Fibroblast of mammary gland (primary cell): Measurements from ENCODE around the gene CDK2AP2.

Experiments used
- DNase-seq: peaks from one replicate; pipeline ENCODE4 v3.0.0-alpha.2; 2010; ENCODE audit warnings: low read depth
- H3K4me3 ChIP-seq: 2 replicates; pipeline ENCODE4 v1.5.1; 2011; ENCODE audit warnings: low read depth, mild to moderate bottlenecking, low read length, moderate library complexity; ENCODE audit not compliant: control insufficient read depth
- TF ChIP-seq, protein P1 (sequence below): conservative IDR thresholded peaks from 2 replicates; pipeline ENCODE4 v1.5.1; 2011; ENCODE audit warnings: low read depth, low read length, inconsistent platforms; ENCODE audit not compliant: control insufficient read depth, insufficient read depth

The CDK2AP2 gene

DNA sequence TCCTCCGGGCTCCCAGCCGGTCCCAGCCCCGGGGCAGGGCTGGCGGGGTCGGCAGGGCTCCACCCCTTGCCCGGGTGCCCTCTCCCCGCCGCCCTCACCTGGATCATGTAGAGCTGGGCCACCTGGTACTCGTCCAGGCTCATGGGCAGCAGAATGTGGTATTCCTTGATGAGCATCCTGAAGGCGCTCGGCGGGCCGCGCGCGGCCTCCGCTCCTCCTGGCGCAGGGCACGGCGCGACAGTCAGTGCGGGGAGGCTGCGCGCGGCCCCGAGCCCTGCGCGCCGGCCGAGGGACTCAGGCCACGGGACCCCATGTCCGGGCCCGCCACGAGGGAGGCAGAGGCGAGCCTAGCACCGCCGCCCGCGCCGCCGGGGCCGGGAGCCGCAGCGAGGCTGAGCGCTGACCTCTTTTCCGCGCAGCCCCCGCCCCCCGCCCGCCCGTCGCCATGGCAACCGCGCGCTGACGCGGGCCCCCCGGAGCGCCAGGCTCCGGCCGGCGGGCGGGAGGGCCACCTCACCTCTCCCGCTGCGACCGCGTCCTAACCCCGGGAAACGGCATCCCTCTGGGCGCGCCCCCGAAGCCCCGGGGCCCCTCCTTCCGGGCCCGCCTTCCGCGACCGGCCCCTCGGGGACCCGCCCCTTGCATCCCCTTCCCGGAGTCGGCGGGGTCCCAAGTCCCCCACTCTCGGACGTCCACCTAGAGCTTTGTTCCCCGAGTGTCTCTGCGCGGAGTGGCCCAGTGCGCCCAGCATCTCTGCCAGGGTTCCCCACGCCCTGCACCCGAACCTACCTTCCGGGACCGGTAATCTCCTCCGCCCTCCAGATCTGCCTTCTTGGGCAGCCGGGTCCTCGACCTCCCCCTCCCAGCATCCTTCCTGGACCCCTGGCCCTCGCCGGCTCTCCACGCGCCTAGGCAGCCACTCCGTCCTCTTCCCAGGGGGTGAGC is 3.7 kb downstream of the CDK2AP2 start:
- TF ChIP-seq, protein P1, sequence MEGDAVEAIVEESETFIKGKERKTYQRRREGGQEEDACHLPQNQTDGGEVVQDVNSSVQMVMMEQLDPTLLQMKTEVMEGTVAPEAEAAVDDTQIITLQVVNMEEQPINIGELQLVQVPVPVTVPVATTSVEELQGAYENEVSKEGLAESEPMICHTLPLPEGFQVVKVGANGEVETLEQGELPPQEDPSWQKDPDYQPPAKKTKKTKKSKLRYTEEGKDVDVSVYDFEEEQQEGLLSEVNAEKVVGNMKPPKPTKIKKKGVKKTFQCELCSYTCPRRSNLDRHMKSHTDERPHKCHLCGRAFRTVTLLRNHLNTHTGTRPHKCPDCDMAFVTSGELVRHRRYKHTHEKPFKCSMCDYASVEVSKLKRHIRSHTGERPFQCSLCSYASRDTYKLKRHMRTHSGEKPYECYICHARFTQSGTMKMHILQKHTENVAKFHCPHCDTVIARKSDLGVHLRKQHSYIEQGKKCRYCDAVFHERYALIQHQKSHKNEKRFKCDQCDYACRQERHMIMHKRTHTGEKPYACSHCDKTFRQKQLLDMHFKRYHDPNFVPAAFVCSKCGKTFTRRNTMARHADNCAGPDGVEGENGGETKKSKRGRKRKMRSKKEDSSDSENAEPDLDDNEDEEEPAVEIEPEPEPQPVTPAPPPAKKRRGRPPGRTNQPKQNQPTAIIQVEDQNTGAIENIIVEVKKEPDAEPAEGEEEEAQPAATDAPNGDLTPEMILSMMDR: no peak
- peak overlapping the region; percentile 64 for H3K4me3 ChIP-seq
- DNase-seq: no peak

GRCh38 chr11:67503119-67504004 is 4.6 kb downstream of the CDK2AP2 start:
- TF ChIP-seq, protein P1: no peak
- DNase-seq: no peak
- peak overlapping the region; percentile 21 for H3K4me3 ChIP-seq

DNA sequence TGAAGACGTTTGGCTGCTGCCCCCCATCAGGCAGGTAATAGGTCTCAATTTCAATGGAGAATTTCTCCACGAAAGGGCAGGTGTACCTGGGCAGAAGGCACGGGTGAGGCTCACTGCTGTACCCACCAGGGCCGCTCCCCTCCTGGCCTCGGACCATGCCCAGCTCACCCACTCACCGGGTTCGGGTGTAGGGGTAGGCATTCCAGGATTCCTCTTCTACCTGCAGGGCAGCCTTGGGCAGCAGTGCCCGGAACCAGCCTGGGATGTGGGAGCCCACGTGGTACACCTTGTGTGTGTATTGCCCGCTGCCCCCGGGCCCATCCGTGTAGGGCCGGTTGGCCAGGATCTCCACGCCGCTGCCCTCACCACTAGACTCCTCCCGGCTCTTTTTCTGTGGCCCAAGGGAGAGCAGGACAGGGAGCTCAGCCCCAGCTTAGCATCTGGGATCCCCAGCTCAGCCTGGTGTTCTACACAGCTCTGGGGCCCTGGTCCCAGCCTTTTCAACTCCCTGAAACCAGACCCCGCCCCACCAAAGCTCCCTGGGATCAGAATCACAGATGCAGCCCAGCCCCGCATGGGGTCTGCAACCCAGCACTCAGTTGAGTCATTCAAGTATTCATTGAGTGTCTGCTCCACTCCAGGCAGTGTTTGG is 5.5 kb downstream of the CDK2AP2 start:
- no peak for DNase-seq
- TF ChIP-seq, protein P1: no peak
- H3K4me3 ChIP-seq: no peak overlapping the region

DNA sequence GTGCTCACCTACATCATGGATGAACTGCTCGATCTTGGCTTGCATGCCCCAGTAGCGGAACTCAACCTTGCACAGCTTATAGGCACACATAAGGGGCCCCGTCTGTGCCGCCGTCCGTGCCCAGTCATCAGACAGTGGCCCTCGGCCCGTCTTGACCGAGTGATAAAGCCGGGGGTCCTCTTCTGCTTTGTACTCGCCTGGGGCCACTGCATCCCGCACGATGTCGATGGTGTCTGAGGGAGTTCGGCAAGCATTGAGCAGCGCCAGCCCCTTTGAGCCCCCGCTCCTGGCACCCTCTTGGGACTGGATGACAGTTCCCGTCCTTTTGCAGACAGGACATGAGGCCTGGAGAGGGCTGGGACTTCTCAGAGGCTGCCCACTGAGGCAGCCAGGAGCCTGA is 6.1 kb downstream of the CDK2AP2 start:
- no peak for DNase-seq

DNA sequence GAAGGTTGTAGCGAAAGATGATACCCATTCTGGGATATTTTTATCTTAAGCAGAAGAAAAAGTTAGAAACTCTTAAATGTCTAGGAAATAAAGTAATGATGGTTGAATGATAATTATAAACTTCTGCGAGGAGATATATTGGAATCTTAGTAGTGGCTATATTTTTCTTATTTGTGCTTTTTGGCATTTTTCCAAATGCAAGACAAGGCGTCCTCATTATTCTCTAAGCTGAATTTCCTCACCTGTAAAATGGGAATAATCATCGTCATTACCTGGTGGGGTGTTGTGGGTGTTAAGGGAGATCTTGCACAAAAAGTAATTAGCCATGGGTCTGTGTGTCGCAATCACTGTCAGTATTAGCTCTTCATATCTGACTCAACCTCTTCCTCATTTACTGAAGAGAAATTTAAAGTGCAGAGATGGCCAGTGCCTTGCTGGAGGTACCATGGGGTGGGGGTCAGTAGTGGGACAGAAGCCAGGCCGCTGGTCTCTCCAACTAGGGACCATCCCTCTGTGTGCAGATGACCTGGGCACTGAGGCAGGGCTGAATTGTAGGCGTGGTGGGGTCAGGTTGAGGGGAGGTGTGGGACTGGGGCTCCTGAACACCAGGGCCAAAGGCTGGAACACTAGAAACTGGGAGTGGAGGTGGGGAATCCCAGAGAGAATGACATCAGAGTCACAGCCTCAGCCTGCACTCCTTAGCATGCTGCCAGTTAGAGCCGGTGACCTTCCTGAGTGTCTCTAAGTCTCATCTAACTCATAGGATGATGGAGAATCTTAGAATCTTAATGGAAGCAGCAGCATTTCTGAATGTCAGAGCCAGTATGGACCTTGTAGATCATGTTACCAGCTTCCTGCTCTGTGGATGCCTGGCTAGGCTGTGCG is 6.9 kb downstream of the CDK2AP2 start:
- DNase-seq: no peak
- TF ChIP-seq, protein P1: no peak
- H3K4me3 ChIP-seq: no peak overlapping the region

More for the DNA sequence above, 6.1 kb downstream of the CDK2AP2 start:
- TF ChIP-seq, protein P1: no peak
- H3K4me3 ChIP-seq: no peak overlapping the region

DNA sequence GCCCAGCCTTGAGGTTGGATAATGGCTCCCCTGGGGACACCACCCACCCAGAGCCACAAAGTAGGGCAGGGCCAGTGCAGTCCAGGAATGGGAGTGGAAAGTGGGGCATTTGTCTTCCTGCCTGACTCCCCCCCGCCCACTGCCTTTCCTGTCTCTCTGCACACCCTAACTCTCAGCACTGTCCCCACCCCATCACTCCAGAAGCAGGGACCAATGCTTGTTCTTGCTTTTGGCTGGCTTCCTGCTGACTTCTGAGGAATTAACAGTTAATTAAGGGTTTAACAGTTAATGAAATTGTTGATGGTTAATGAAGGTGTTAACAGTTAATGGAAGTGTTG is 7.5 kb downstream of the CDK2AP2 start:
- TF ChIP-seq, protein P1: no peak
- DNase-seq: no peak
- H3K4me3 ChIP-seq: no peak overlapping the region
